HepG2 (cell line): ENCODE measurements around the gene PRPSAP2.

Experiments
- KLF9 ChIP-seq: IDR thresholded peaks from 2 replicates; pipeline ENCODE4 v1.6.1; 2016; ENCODE audit warnings: low read depth
- SRF ChIP-seq: IDR thresholded peaks from 2 replicates; pipeline ENCODE4 v1.6.1; 2011; ENCODE audit warnings: mild to moderate bottlenecking, low read depth, low read length, moderate library complexity
- TF ChIP-seq, protein P1 (sequence below): sonication (generic); formaldehyde crosslinking; IDR thresholded peaks from 2 replicates; pipeline ENCODE4 v1.5.0; 2020; ENCODE audit warnings: missing genetic modification reagents
- TF ChIP-seq, protein P2 (sequence below): sonication (generic); formaldehyde crosslinking; IDR thresholded peaks from 2 replicates; pipeline ENCODE4 v1.5.0; 2020; ENCODE audit warnings: mild to moderate bottlenecking, missing genetic modification reagents, borderline replicate concordance
- TF ChIP-seq, protein P3 (sequence below): sonication (generic); formaldehyde crosslinking; IDR thresholded peaks from 2 replicates; pipeline ENCODE4 v1.5.0; 2020; ENCODE audit warnings: mild to moderate bottlenecking, missing genetic modification reagents, moderate library complexity
- TF ChIP-seq, protein P4 (sequence below): sonication (generic); formaldehyde crosslinking; IDR thresholded peaks from one replicate; pipeline ENCODE4 v1.5.1; 2020; ENCODE audit warnings: mild to moderate bottlenecking, missing genetic modification reagents; ENCODE audit errors: not compliant biosample characterization

DNA sequence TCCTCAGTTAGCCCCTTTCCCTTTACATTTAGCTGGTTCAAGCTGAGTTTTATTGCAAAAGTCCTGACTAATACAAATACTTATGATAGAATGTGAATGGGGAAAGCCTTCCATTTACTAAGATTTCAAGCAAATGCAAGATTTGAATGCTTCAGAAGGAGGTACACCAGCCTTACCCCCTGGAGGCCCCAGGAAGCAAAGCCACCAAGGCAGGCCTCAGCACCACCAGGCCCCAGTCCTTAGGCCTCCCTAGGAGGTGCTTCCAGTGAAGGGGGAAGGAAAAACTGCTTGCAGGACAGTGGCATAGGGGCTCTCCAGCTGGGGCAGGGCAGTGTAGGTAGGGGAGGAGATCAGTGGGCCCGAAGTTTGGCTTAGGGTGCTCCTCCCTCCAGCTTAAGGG, 7.3 kb upstream of the PRPSAP2 start:
- no peak for TF ChIP-seq SRF
- TF ChIP-seq, protein P1, sequence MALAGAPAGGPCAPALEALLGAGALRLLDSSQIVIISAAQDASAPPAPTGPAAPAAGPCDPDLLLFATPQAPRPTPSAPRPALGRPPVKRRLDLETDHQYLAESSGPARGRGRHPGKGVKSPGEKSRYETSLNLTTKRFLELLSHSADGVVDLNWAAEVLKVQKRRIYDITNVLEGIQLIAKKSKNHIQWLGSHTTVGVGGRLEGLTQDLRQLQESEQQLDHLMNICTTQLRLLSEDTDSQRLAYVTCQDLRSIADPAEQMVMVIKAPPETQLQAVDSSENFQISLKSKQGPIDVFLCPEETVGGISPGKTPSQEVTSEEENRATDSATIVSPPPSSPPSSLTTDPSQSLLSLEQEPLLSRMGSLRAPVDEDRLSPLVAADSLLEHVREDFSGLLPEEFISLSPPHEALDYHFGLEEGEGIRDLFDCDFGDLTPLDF (CRISPR knock-in tag), result no peak
- TF ChIP-seq, protein P2, sequence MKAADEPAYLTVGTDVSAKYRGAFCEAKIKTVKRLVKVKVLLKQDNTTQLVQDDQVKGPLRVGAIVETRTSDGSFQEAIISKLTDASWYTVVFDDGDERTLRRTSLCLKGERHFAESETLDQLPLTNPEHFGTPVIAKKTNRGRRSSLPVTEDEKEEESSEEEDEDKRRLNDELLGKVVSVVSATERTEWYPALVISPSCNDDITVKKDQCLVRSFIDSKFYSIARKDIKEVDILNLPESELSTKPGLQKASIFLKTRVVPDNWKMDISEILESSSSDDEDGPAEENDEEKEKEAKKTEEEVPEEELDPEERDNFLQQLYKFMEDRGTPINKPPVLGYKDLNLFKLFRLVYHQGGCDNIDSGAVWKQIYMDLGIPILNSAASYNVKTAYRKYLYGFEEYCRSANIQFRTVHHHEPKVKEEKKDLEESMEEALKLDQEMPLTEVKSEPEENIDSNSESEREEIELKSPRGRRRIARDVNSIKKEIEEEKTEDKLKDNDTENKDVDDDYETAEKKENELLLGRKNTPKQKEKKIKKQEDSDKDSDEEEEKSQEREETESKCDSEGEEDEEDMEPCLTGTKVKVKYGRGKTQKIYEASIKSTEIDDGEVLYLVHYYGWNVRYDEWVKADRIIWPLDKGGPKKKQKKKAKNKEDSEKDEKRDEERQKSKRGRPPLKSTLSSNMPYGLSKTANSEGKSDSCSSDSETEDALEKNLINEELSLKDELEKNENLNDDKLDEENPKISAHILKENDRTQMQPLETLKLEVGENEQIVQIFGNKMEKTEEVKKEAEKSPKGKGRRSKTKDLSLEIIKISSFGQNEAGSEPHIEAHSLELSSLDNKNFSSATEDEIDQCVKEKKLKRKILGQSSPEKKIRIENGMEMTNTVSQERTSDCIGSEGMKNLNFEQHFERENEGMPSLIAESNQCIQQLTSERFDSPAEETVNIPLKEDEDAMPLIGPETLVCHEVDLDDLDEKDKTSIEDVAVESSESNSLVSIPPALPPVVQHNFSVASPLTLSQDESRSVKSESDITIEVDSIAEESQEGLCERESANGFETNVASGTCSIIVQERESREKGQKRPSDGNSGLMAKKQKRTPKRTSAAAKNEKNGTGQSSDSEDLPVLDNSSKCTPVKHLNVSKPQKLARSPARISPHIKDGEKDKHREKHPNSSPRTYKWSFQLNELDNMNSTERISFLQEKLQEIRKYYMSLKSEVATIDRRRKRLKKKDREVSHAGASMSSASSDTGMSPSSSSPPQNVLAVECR (CRISPR knock-in tag), result no peak
- TF ChIP-seq, protein P3, sequence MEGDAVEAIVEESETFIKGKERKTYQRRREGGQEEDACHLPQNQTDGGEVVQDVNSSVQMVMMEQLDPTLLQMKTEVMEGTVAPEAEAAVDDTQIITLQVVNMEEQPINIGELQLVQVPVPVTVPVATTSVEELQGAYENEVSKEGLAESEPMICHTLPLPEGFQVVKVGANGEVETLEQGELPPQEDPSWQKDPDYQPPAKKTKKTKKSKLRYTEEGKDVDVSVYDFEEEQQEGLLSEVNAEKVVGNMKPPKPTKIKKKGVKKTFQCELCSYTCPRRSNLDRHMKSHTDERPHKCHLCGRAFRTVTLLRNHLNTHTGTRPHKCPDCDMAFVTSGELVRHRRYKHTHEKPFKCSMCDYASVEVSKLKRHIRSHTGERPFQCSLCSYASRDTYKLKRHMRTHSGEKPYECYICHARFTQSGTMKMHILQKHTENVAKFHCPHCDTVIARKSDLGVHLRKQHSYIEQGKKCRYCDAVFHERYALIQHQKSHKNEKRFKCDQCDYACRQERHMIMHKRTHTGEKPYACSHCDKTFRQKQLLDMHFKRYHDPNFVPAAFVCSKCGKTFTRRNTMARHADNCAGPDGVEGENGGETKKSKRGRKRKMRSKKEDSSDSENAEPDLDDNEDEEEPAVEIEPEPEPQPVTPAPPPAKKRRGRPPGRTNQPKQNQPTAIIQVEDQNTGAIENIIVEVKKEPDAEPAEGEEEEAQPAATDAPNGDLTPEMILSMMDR (CRISPR knock-in tag), result no peak
- TF ChIP-seq, protein P4, sequence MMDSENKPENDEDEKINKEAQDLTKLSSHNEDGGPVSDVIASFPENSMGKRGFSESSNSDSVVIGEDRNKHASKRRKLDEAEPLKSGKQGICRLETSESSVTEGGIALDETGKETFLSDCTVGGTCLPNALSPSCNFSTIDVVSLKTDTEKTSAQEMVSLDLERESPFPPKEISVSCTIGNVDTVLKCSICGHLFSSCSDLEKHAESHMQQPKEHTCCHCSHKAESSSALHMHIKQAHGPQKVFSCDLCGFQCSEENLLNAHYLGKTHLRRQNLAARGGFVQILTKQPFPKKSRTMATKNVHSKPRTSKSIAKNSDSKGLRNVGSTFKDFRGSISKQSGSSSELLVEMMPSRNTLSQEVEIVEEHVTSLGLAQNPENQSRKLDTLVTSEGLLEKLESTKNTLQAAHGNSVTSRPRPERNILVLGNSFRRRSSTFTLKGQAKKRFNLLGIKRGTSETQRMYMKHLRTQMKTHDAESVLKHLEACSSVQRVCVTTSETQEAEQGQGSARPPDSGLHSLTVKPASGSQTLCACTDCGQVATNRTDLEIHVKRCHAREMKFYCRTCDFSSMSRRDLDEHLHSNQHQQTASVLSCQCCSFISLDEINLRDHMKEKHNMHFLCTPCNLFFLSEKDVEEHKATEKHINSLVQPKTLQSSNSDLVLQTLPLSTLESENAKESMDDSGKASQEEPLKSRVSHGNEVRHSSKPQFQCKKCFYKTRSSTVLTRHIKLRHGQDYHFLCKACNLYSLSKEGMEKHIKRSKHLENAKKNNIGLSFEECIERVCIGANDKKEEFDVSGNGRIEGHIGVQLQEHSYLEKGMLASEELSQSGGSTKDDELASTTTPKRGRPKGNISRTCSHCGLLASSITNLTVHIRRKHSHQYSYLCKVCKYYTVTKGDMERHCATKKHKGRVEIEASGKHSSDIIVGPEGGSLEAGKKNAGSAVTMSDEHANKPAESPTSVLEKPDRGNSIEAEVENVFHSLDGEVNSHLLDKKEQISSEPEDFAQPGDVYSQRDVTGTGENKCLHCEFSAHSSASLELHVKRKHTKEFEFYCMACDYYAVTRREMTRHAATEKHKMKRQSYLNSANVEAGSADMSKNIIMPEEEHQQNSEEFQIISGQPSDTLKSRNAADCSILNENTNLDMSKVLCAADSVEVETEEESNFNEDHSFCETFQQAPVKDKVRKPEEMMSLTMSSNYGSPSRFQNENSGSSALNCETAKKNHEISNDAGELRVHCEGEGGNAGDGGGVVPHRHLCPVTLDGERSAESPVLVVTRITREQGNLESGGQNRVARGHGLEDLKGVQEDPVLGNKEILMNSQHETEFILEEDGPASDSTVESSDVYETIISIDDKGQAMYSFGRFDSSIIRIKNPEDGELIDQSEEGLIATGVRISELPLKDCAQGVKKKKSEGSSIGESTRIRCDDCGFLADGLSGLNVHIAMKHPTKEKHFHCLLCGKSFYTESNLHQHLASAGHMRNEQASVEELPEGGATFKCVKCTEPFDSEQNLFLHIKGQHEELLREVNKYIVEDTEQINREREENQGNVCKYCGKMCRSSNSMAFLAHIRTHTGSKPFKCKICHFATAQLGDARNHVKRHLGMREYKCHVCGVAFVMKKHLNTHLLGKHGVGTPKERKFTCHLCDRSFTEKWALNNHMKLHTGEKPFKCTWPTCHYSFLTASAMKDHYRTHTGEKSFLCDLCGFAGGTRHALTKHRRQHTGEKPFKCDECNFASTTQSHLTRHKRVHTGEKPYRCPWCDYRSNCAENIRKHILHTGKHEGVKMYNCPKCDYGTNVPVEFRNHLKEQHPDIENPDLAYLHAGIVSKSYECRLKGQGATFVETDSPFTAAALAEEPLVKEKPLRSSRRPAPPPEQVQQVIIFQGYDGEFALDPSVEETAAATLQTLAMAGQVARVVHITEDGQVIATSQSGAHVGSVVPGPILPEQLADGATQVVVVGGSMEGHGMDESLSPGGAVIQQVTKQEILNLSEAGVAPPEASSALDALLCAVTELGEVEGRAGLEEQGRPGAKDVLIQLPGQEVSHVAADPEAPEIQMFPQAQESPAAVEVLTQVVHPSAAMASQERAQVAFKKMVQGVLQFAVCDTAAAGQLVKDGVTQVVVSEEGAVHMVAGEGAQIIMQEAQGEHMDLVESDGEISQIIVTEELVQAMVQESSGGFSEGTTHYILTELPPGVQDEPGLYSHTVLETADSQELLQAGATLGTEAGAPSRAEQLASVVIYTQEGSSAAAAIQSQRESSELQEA (CRISPR knock-in tag), result no peak
- no peak for TF ChIP-seq KLF9 (CRISPR knock-in tag)
